HG02678 (cell line): ENCODE measurements around the gene LRRC8D.

ENCODE experiments used
- ATAC-seq: cut with Tn5 transposase; IDR thresholded peaks from one replicate; pipeline ENCODE4 v1.9.1; 2021; ENCODE audit warnings: mild to moderate bottlenecking, moderate library complexity; ENCODE audit not compliant: unreplicated experiment

Gene LRRC8D

DNA sequence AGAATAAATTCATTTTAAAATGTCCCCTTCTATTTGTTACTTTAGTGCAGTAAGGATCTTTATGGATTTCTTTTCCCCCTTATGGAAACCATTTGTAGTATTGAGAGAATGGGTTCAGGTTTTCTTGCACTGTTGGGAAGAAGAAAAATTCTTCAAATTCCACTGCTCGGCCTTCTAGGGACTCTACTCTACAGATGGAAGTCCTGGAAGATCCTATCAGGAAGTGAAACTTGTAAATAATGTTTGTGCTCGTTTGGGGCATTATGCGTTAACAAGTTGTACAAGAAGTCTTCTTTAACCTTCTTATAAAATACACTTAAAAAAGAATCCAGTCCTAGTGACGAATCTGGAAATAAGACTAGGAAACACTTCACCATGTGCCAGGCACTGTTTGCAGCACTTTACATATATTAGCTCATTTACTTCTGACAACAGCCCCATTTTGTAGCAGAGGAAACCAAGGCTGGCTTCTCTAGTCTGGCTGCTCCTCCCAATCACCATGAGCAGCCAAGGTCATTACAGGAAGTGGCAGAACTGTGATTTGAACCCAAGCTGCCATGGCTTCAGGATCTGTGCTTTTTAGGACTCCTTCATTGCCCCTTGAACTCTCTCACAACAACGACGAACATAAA, 11.8 kb downstream of the LRRC8D start:
- no peak for ATAC-seq

- no peak for ATAC-seq
Observed at GRCh38 chr1:89833183-89834082, 12.6 kb downstream of the LRRC8D start.

- ATAC-seq = no peak
Observed at GRCh38 chr1:89834083-89834704, 13.4 kb downstream of the LRRC8D start.

- ATAC-seq = no peak
Observed at GRCh38 chr1:89836252-89837035, 15.6 kb downstream of the LRRC8D start.

DNA sequence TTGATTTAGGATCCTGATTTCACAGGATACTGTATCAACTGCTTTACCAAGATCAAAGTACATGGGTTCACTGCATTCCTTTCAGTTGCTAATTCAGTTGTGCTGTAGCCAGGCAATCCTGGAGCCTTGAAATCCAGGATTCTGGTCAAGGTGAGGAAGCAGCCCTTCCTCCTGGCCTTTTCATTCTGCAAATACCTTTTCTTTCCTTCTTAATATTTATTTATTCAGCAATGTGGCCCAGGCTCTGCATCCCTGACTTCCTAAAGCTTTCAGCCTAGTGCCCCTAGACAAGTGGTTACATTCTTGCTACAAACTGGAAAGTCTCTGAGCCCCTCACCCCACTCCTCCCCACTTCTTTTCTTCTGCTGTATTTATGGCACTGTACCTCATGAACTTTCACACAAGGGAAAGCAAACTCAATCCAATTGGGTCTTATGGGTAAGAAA, 16.2 kb downstream of the LRRC8D start:
- no peak for ATAC-seq

GRCh38 chr1:89837510-89837909, 16.7 kb downstream of the LRRC8D start:
- no peak for ATAC-seq

DNA sequence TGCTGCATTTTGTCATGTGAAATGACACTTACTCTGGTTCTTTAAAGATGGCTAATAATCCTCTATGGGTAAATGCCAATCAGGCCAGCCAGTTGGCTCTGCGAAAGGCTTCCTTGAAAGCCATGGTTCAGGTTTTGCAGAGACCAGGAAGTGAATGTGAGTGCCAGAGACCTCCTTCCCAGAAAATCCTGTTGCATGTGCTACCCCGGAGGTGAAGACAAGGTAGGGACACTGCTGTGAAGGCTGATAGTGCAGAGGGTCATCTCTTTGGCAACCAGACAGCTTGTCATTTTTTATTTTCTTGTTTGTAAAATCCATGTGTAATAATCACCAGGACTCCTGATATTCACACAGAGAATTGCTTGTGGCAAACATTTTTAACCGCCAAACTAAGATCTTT, 18.7 kb downstream of the LRRC8D start:
- no peak for ATAC-seq

- ATAC-seq = no peak
Observed at GRCh38 chr1:89841507-89841906, 20.7 kb downstream of the LRRC8D start.

- ATAC-seq = peak; percentile 53
Observed at GRCh38 chr1:89842567-89843272, 21.9 kb downstream of the LRRC8D start.

- peak; percentile 84 for ATAC-seq
Observed at GRCh38 chr1:89843273-89844130, 22.7 kb downstream of the LRRC8D start.

DNA sequence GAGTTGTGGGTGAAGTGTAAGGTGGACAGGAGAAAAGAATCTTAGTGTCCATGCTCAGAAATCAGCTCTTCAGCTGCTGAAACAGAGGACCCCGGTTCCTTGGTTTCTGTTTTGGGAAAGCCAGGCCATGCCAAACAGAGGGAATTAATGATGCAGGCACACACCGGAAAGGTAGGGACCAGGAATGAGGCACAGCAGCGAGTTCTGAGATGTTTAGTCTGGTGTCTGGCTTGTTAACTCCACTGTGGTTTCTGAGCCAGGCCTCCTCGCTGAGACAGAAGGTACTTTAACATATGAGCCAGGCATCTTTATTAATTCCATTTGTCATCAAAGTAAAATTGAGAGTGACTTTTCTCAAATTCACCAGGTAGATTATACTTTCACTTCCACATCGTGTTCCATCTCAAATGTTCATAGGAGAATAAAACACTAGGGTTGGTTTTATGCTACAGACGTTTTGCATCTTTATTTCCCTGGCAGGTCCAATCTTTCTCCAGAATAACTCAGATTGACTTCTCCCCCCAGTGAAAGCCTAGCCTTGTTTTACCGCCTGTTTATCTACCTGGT, 23.5 kb downstream of the LRRC8D start:
- ATAC-seq = no peak

- ATAC-seq = no peak
Observed at GRCh38 chr1:89844860-89845259, 24.0 kb downstream of the LRRC8D start.

DNA sequence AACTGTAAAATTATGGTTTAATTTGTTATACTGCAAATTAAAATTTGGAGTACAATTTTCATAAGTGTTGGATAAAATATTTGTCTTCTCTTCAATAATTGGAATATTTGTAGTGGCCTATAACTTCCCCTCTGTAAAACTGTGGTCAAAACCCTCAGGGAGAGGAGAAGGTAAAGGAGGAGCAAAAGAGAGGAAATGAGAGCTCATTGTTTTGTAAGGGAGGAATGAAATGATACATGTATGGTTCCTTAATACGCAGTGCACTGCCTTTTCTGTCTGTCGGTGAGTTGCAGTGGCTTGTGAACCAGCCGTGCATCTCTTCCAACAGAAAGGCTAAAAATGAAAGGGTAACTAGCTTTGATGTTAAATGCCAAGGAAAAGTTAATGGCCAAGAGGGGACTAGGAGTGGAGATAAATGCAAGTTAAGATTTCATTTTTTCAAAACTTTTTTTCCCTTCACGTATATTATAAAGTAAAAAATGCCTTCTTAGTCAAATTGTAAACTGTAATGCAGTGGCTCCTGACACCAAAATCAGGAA, 26.4 kb downstream of the LRRC8D start:
- ATAC-seq = no peak

GRCh38 chr1:89850844-89851415, 30.1 kb downstream of the LRRC8D start:
- no peak for ATAC-seq

DNA sequence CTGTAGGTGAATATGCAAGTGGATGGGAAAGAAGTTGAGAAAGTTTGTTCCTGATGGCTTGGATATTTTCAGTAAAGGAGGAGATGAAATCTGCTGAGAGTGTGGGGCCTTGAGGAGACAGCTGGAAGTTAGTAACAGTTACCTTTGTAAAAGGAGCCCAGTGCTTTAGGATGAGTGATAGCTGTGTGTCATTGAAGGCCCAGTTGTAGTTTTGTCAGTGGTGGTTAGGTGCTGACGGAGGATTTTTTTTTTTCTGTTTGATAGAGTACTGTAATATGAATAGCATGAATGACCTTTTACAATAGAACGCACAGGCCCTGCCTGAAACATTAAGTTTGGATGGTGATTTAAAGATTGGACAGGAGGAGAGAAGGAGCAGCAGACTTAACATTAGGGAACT, 33.3 kb downstream of the LRRC8D start:
- no peak for ATAC-seq

GRCh38 chr1:89855413-89856123, 34.7 kb downstream of the LRRC8D start:
- peak; percentile 86 for ATAC-seq

GRCh38 chr1:89863165-89863830, 42.5 kb downstream of the LRRC8D start:
- ATAC-seq = no peak
